Smooth muscle cell (in vitro differentiated cells): ENCODE results near the gene APOB. TPM values are rescaled to one million over a fixed set of nuclear protein-coding genes. Genes with fewer than 3 reads are reported as not detected.

Experiments
- DNase-seq: peaks from one replicate; lab custom pipeline; 2025; ENCODE audit not compliant: unreplicated experiment; lab: John Stamatoyannopoulos, UW
- H2AFZ ChIP-seq: fragments of 200-600 bp; sonication (generic); 2 replicates; pipeline ENCODE4 v1.6.0; 2016; ENCODE audit warnings: antibody characterized with exemption, low read depth, mild to moderate bottlenecking
- H3F3A ChIP-seq: fragments of 200-600 bp; sonication (generic); 2 replicates; pipeline ENCODE4 v1.6.0; 2017; ENCODE audit warnings: antibody characterized with exemption, low read depth
- H3K27ac ChIP-seq: fragments of 200-600 bp; sonication (generic); 2 replicates; pipeline ENCODE4 v1.5.1; 2016; ENCODE audit warnings: low read depth, mild to moderate bottlenecking
- H3K27me3 ChIP-seq: fragments of 200-600 bp; sonication (generic); 2 replicates; pipeline ENCODE4 v1.6.1; 2016; ENCODE audit warnings: low read depth, mild to moderate bottlenecking
- H3K36me3 ChIP-seq: fragments of 200-600 bp; sonication (generic); 2 replicates; pipeline ENCODE4 v1.5.1; 2016; ENCODE audit warnings: low read depth
- H3K4me1 ChIP-seq: fragments of 200-600 bp; sonication (generic); 2 replicates; pipeline ENCODE4 v1.5.1; 2016; ENCODE audit warnings: low read depth
- H3K4me2 ChIP-seq: fragments of 200-600 bp; sonication (generic); 2 replicates; pipeline ENCODE4 v1.6.0; 2016; ENCODE audit warnings: mild to moderate bottlenecking
- H3K4me3 ChIP-seq: fragments of 200-600 bp; sonication (generic); 2 replicates; pipeline ENCODE4 v1.5.1; 2016; ENCODE audit warnings: mild to moderate bottlenecking
- H3K79me2 ChIP-seq: fragments of 200-600 bp; sonication (generic); 2 replicates; pipeline ENCODE4 v1.6.0; 2016; ENCODE audit warnings: low read depth, mild to moderate bottlenecking
- H3K9ac ChIP-seq: fragments of 200-600 bp; sonication (generic); 2 replicates; pipeline ENCODE4 v1.6.0; 2016; ENCODE audit warnings: low read depth
- H3K9me3 ChIP-seq: fragments of 200-600 bp; sonication (generic); replicated peaks from 2 replicates; pipeline ENCODE4 v1.5.1; 2016; ENCODE audit warnings: low read depth
- H4K20me1 ChIP-seq: fragments of 200-600 bp; sonication (generic); 2 replicates; pipeline ENCODE4 v1.6.0; 2016; ENCODE audit warnings: low read depth
- WGBS: methylation state at CpG from one replicate; pipeline ENCODE4 v1.1.7; 2016; ENCODE audit warnings: low lambda C conversion rate; 5-methylcytosine and 5-hydroxymethylcytosine counted together
- polyA plus RNA-seq: library from polyadenylated mRNA; unstranded; fragments of >200 nt; fragmentation: Nextera tagmentation; extraction: Ambion mirVana; gene quantifications from 2 replicates; pipeline ENCODE4 v1.2.1, GENCODE V29; 2016
- total RNA-seq: library from RNA; depleted of rRNA; stranded (reverse); fragments of >200 nt; gene quantifications from 2 replicates; pipeline ENCODE4 v1.2.3, GENCODE V29; 2014
- TF ChIP-seq, protein P1 (sequence below): fragments of 200-600 bp; sonication (generic); IDR thresholded peaks from 2 replicates; pipeline ENCODE4 v1.5.1; 2017; ENCODE audit warnings: borderline replicate concordance, mild to moderate bottlenecking, antibody characterized with exemption; ENCODE audit not compliant: insufficient read depth, poor library complexity, severe bottlenecking

The APOB gene
- total and polyA plus RNA-seq, 2 experiments from 2014 or later, result under 0.01 to 0.09 TPM

DNA sequence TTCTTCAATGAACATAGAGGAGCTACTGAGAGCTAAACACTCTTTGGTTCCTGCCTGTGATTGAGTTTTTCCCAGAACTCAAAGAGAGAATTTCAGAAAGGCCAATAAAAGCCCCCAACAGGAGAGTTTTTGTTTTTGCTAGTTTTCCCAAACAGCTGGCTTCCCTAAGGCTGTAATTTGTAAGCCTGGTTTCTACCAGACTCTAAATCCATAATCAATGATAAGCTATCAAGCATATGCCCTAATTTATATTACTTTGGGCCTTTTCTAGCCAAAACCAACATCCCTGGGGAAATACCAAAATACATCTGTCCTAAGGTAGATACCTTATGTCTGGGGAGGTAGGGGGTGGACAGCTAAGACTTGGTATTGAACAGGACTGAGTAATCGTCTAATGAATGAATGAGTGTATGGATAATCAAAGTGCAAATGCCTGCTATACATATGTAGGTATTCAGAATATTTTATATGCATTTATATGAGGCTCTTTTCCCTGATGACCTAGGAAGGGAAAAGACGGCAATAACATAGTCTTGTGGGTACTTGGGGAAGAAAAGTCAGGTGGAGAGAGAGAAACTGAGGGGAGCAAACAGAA lies 26.0 kb upstream of the APOB start:
- H3K9ac ChIP-seq, result no peak overlapping the region
- WGBS, result 88% methylated on average over 2 of the region's 2 CpGs
- no peak overlapping the region for H3K27ac ChIP-seq
- peaks cover 13% of the 10 kb centered on the region for H3K27me3 ChIP-seq
- H3K4me1 ChIP-seq, result no peaks in the 10 kb centered on the region
- DNase-seq, result no peak
- no peaks in the 10 kb centered on the region for H3F3A ChIP-seq
- no peak overlapping the region for H2AFZ ChIP-seq
- TF ChIP-seq, protein P1, sequence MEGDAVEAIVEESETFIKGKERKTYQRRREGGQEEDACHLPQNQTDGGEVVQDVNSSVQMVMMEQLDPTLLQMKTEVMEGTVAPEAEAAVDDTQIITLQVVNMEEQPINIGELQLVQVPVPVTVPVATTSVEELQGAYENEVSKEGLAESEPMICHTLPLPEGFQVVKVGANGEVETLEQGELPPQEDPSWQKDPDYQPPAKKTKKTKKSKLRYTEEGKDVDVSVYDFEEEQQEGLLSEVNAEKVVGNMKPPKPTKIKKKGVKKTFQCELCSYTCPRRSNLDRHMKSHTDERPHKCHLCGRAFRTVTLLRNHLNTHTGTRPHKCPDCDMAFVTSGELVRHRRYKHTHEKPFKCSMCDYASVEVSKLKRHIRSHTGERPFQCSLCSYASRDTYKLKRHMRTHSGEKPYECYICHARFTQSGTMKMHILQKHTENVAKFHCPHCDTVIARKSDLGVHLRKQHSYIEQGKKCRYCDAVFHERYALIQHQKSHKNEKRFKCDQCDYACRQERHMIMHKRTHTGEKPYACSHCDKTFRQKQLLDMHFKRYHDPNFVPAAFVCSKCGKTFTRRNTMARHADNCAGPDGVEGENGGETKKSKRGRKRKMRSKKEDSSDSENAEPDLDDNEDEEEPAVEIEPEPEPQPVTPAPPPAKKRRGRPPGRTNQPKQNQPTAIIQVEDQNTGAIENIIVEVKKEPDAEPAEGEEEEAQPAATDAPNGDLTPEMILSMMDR, result no peak
- no peaks in the 10 kb centered on the region for H3K9me3 ChIP-seq
- no peaks in the 10 kb centered on the region for H4K20me1 ChIP-seq
- no peaks in the 10 kb centered on the region for H3K79me2 ChIP-seq
- H3K36me3 ChIP-seq, result no peaks in the 10 kb centered on the region
- no peak overlapping the region for H3K4me3 ChIP-seq
- no peak overlapping the region for H3K4me2 ChIP-seq

DNA sequence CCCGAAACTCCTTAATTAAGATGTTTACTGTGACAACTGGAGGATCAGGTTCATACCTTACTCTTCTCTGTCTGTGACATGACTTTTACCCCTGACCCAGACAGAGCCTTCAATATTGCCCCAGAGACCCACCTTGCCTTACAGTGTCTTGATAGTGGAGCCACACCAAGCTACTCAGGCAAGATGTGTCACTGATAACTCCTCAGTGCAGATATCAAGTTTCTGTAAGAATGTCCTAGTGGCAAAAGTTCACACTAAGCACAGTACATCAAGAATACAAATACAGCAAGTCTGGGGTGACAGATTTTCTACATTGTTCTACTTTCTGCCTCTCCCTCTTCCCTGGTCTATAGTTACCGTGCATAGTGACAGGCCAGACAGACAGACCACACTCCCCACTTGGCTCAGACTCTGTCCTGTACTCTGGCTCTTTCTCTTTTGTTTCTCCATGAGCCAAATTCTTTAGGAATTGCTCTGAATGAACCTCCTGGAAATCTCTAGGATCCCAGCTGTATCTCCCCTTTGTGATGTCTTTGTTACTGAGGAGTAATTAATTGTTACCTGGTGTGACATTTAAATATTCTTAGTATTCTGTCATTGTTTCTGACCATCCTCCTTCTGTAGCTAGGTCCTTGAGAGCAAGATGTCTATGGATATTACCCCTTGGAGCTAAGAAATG lies 24.1 kb upstream of the APOB start:
- H3K4me1 ChIP-seq, result no peaks in the 10 kb centered on the region
- H3K4me3 ChIP-seq, result no peak overlapping the region
- 71% methylated on average over 2 of the region's 2 CpGs for WGBS
- H4K20me1 ChIP-seq, result no peaks in the 10 kb centered on the region
- H3K4me2 ChIP-seq, result no peak overlapping the region
- H2AFZ ChIP-seq, result no peak overlapping the region
- no peak for DNase-seq
- H3K79me2 ChIP-seq, result no peaks in the 10 kb centered on the region
- TF ChIP-seq, protein P1, result no peak
- H3K27me3 ChIP-seq, result peaks cover 28% of the 10 kb centered on the region
- H3K36me3 ChIP-seq, result no peaks in the 10 kb centered on the region
- H3F3A ChIP-seq, result no peaks in the 10 kb centered on the region
- H3K9ac ChIP-seq, result no peak overlapping the region
- H3K9me3 ChIP-seq, result no peaks in the 10 kb centered on the region
- no peak overlapping the region for H3K27ac ChIP-seq

DNA sequence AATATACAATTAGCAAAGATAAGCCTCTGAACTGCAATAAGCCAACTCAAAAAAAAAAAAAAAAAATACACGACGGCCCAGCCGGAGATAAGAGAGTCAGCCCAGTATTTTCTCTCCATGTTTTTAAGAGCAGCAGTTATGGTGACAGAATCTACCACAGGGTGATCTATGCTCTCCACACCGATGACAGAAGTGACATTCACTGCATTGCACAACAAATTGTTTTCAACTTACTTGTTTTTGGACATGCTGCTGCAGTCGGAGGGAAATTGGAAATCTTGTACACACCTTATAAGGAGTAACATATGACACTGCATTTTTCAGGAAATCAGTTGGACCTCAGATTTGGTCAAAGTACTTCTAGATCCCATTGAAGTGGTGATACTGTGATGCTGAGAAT lies 23.3 kb upstream of the APOB start:
- Histone ChIP-seq H3K36me3 (no peaks in the 10 kb centered on the region), H4K20me1 (no peaks in the 10 kb centered on the region), H3K9me3 (no peaks in the 10 kb centered on the region), H3K4me2 (no peak overlapping the region), H3K79me2 (no peaks in the 10 kb centered on the region), H3K4me1 (no peaks in the 10 kb centered on the region), H3F3A (no peaks in the 10 kb centered on the region), H3K9ac (no peak overlapping the region), H3K4me3 (no peak overlapping the region), H2AFZ (no peak overlapping the region), H3K27me3 (peaks cover 30% of the 10 kb centered on the region), H3K27ac (no peak overlapping the region)
- TF ChIP-seq, protein P1, result no peak
- DNase-seq, result no peak
- 83% methylated on average over 5 of the region's 5 CpGs for WGBS
